GM23338 (cell line): ENCODE measurements around the gene KCNK5. TPM values are rescaled to one million over a fixed set of nuclear protein-coding genes. Genes with fewer than 3 reads are reported as not detected.

Experiments
- ATAC-seq: fragments of 200-7000 bp; cut with Tn5 transposase; 3 replicates; pipeline ENCODE4 v1.9.1; 2020
- DNase-seq: peaks from one replicate; pipeline ENCODE4 v3.0.0-alpha.2; 2015; ENCODE audit warnings: low spot score
- H2AFZ ChIP-seq: fragments of 200-600 bp; sonication (generic); 2 replicates; pipeline ENCODE4 v1.8.0; 2016; ENCODE audit warnings: antibody characterized with exemption, mild to moderate bottlenecking, moderate library complexity
- H3F3A ChIP-seq: fragments of 200-600 bp; sonication (generic); replicated peaks from 2 replicates; pipeline ENCODE4 v1.8.0; 2017; ENCODE audit warnings: antibody characterized with exemption, mixed run types, low read depth
- H3K27ac ChIP-seq: fragments of 200-600 bp; sonication (generic); 2 replicates; pipeline ENCODE4 v1.6.1; 2016; ENCODE audit warnings: low read depth
- H3K27me3 ChIP-seq: fragments of 200-600 bp; sonication (generic); 2 replicates; pipeline ENCODE4 v1.8.0; 2016; ENCODE audit warnings: mild to moderate bottlenecking, mixed run types, moderate library complexity; ENCODE audit not compliant: insufficient read depth
- H3K36me3 ChIP-seq: fragments of 200-600 bp; sonication (generic); 2 replicates; pipeline ENCODE4 v1.8.0; 2016; ENCODE audit warnings: mild to moderate bottlenecking; ENCODE audit not compliant: insufficient read depth
- H3K4me1 ChIP-seq: fragments of 200-600 bp; sonication (generic); 2 replicates; pipeline ENCODE4 v1.8.0; 2016; ENCODE audit warnings: mild to moderate bottlenecking, moderate library complexity; ENCODE audit not compliant: insufficient read depth
- H3K4me2 ChIP-seq: fragments of 200-600 bp; sonication (generic); 2 replicates; pipeline ENCODE4 v1.7.1; 2017; ENCODE audit warnings: mixed run types
- H3K4me3 ChIP-seq: fragments of 200-600 bp; sonication (generic); 2 replicates; pipeline ENCODE4 v1.6.1; 2016; ENCODE audit warnings: mixed run types
- H3K79me2 ChIP-seq: fragments of 200-600 bp; sonication (generic); replicated peaks from 2 replicates; pipeline ENCODE4 v1.8.0; 2017; ENCODE audit warnings: mild to moderate bottlenecking; ENCODE audit not compliant: insufficient read depth
- H3K9me2 ChIP-seq: fragments of 200-600 bp; sonication (generic); 2 replicates; pipeline ENCODE4 v1.8.0; 2017; ENCODE audit not compliant: insufficient read depth
- H4K20me1 ChIP-seq: fragments of 200-600 bp; sonication (generic); replicated peaks from 2 replicates; pipeline ENCODE4 v1.8.0; 2017; ENCODE audit warnings: mild to moderate bottlenecking; ENCODE audit not compliant: insufficient read depth
- H3K27ac Mint-ChIP-seq: 2 replicates; pipeline ENCODE4 v1.8.0; 2020; ENCODE audit warnings: inconsistent platforms, mild to moderate bottlenecking, moderate library complexity, mixed read lengths
- H3K27me3 Mint-ChIP-seq: 3 replicates; pipeline ENCODE4 v1.8.0; 2022; ENCODE audit warnings: low read depth, mild to moderate bottlenecking, moderate library complexity, mixed read lengths, inconsistent platforms; ENCODE audit not compliant: insufficient read depth, poor library complexity
- H3K36me3 Mint-ChIP-seq: 3 replicates; pipeline ENCODE4 v1.8.0; 2021; ENCODE audit warnings: low read depth, mild to moderate bottlenecking, inconsistent platforms, moderate library complexity, mixed read lengths
- H3K4me1 Mint-ChIP-seq: 3 replicates; pipeline ENCODE4 v1.8.0; 2020; ENCODE audit warnings: mild to moderate bottlenecking, inconsistent platforms, mixed read lengths
- H3K4me3 Mint-ChIP-seq: 3 replicates; pipeline ENCODE4 v1.8.0; 2021; ENCODE audit warnings: moderate library complexity, mild to moderate bottlenecking, inconsistent platforms, mixed read lengths
- H3K9me3 Mint-ChIP-seq: 3 replicates; pipeline ENCODE4 v1.8.0; 2020; ENCODE audit warnings: moderate library complexity, mild to moderate bottlenecking, inconsistent platforms, mixed read lengths
- CREB1 ChIP-seq: fragments of 250-450 bp; sonication (Bioruptor Pico); IDR thresholded peaks from 2 replicates; pipeline ENCODE4 v1.5.0; 2020; ENCODE audit warnings: low read depth, mild to moderate bottlenecking, moderate library complexity
- CTCF ChIP-seq, 2 experiments: fragments of 200-600 bp in 1 of 2; sonication (generic) in 1 of 2; conservative IDR thresholded peaks; 2 replicates each; pipeline versions ENCODE4 v1.5.1 to v1.6.1; 2016 to 2017; ENCODE audit warnings: antibody characterized with exemption in 2 of 2, low read depth in 2 of 2, mild to moderate bottlenecking in 2 of 2, moderate library complexity in 1 of 2
- ETS1 ChIP-seq: IDR thresholded peaks from 2 replicates; pipeline ENCODE4 v1.6.1; 2016; ENCODE audit warnings: antibody characterized with exemption
- EZH2 ChIP-seq: fragments of 200-600 bp; sonication (generic); IDR thresholded peaks from one replicate; pipeline ENCODE4 v1.8.0; 2017; ENCODE audit warnings: antibody characterized with exemption, mild to moderate bottlenecking, low read depth; ENCODE audit not compliant: unreplicated experiment
- EZH2phosphoT487 ChIP-seq: fragments of 200-600 bp; sonication (generic); IDR thresholded peaks from one replicate; pipeline ENCODE4 v1.8.1; 2018; ENCODE audit warnings: antibody characterized with exemption; ENCODE audit not compliant: unreplicated experiment
- NANOG ChIP-seq: IDR thresholded peaks from 2 replicates; pipeline ENCODE4 v1.6.1; 2016; ENCODE audit warnings: antibody characterized with exemption, borderline replicate concordance
- POLR2AphosphoS5 ChIP-seq: IDR thresholded peaks from 2 replicates; pipeline ENCODE4 v1.6.1; 2016; ENCODE audit warnings: antibody characterized with exemption, low read depth
- STAT1 ChIP-seq: IDR thresholded peaks from one replicate; pipeline ENCODE4 v1.6.1; 2016; ENCODE audit warnings: antibody characterized with exemption; ENCODE audit not compliant: unreplicated experiment
- ZNF114 ChIP-seq: fragments of 250-450 bp; sonication (Bioruptor Pico); IDR thresholded peaks from 2 replicates; pipeline ENCODE4 v1.5.0; 2020; ENCODE audit warnings: mild to moderate bottlenecking, moderate library complexity
- ZNF331 ChIP-seq: fragments of 250-450 bp; sonication (Bioruptor Pico); IDR thresholded peaks from 2 replicates; pipeline ENCODE4 v1.5.0; 2020; ENCODE audit warnings: low read depth, mild to moderate bottlenecking, moderate library complexity
- ZNF462 ChIP-seq: fragments of 250-450 bp; sonication (Bioruptor Pico); IDR thresholded peaks from 2 replicates; pipeline ENCODE4 v1.5.0; 2020; ENCODE audit warnings: mild to moderate bottlenecking, moderate library complexity
- polyA plus RNA-seq: library from polyadenylated mRNA; unstranded; fragments of >200 nt; fragmentation: Nextera tagmentation; extraction: Ambion mirVana; gene quantifications from 2 replicates; pipeline ENCODE4 v1.2.1, GENCODE V29; 2016
- total RNA-seq: library from RNA; depleted of rRNA; stranded (reverse); fragments of >200 nt; shearing (Covaris generic); gene quantifications from 2 replicates; pipeline ENCODE4 v1.2.3, GENCODE V29; 2014

The KCNK5 gene
- total and polyA plus RNA-seq, 2 experiments from 2014 or later = 9.5 to 57.4 TPM

GRCh38 chr6:39260456-39260855 is 31.2 kb upstream of the KCNK5 start:
- Mint-ChIP-seq H3K27ac (no peak overlapping the region), H3K9me3 (peaks cover 10% of the 10 kb centered on the region; the same call in 2 of the 3 replicates), H3K27me3 (peaks cover 8% of the 10 kb centered on the region), H3K36me3 (peaks cover 8% of the 10 kb centered on the region), H3K4me1 (peaks cover 44% of the 10 kb centered on the region), H3K4me3 (no peak overlapping the region)
- Histone ChIP-seq H3K4me1 (peaks cover 28% of the 10 kb centered on the region), H3K79me2 (no peaks in the 10 kb centered on the region), H3K4me3 (no peak overlapping the region), H3K36me3 (no peaks in the 10 kb centered on the region), H3K4me2 (no peak overlapping the region), H3F3A (peaks cover 6% of the 10 kb centered on the region), H4K20me1 (no peaks in the 10 kb centered on the region), H3K27ac (no peak overlapping the region), H2AFZ (no peak overlapping the region), H3K9me2 (0 out of 2 replicates have a peak, but pooled peaks cover 6% of the 10 kb centered on the region), H3K27me3 (no peaks in the 10 kb centered on the region)
- ATAC-seq = no peak
- DNase-seq = no peak
- TF ChIP-seq ZNF462 (CRISPR knock-in tag) (no peak), ETS1 (no peak), STAT1 (no peak), ZNF114 (CRISPR knock-in tag) (no peak), CREB1 (CRISPR knock-in tag) (no peak), ZNF331 (CRISPR knock-in tag) (no peak), NANOG (no peak), EZH2 (no peak), CTCF (conservative IDR thresholded peaks at IDR 0.05; ENCODE audit: low read depth in 2 of 2) (no peak), EZH2phosphoT487 (no peak), POLR2AphosphoS5 (no peak)
